Stimulated activated CD4-positive, alpha-beta T cell treated with anti-CD3 and anti-CD28 coated beads, TNF-alpha, amount 100 ng/mL, for 4 hours (primary cell): ENCODE data around the gene INO80E.

ENCODE experiments used
- DNase-seq, 3 experiments: peaks; one replicate each; pipeline ENCODE4 v3.0.0-alpha.2; 2020; ENCODE audit warnings: low read depth in 3 of 3

INO80E gene

GRCh38 chr16:29975811-29976511 lies 20.1 kb upstream of the INO80E start:
- DNase-seq = no peak

- no peak for DNase-seq
These were observed 18.8 kb upstream of the INO80E start for GRCh38 chr16:29977063-29977825.

DNA sequence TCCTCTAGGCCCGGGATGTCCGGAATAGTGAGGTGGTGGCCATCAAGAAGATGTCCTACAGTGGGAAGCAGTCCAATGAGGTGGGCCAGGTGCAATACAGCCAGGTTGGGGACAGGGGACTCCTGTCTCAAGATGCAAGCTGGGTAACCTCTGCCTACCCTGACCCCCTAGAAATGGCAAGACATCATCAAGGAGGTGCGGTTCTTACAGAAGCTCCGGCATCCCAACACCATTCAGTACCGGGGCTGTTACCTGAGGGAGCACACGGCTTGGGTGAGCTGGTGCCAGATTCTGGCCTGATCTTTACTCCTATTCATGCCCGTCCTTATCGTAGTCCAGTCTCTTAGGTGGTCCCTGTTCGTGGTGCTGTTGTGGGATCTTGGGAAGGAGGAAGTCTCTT lies 18.0 kb upstream of the INO80E start:
- DNase-seq = no peak

DNA sequence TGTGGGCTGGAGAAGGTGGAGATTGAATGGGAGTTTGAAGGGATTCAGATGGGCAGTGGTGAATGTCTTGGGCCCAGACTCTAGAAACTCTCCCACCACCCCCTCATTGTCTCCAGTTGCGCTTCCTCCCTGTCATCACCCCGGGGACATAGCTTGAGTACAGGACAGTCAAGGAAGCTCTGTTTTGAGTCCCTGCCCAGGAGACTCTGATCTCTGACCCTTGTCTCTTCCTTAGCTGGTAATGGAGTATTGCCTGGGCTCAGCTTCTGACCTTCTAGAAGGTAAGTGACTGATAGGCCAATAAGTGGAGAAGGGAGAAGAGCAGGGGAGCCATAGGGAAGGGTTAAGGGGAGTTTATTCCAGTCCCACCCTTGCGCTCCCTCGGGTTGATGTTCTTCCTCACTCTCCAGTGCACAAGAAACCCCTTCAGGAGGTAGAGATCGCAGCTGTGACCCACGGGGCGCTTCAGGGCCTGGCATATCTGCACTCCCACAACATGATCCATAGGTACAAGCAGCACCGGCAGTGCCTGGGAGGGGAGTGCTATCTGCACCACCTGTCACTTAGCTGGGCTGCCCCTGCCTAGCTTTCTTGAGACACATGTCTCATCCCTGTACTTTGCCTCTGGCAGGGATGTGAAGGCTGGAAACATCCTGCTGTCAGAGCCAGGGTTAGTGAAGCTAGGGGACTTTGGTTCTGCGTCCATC lies 17.3 kb upstream of the INO80E start:
- DNase-seq = no peak

- no peak for DNase-seq
These were observed 13.3 kb upstream of the INO80E start for GRCh38 chr16:29982560-29983419.

DNA sequence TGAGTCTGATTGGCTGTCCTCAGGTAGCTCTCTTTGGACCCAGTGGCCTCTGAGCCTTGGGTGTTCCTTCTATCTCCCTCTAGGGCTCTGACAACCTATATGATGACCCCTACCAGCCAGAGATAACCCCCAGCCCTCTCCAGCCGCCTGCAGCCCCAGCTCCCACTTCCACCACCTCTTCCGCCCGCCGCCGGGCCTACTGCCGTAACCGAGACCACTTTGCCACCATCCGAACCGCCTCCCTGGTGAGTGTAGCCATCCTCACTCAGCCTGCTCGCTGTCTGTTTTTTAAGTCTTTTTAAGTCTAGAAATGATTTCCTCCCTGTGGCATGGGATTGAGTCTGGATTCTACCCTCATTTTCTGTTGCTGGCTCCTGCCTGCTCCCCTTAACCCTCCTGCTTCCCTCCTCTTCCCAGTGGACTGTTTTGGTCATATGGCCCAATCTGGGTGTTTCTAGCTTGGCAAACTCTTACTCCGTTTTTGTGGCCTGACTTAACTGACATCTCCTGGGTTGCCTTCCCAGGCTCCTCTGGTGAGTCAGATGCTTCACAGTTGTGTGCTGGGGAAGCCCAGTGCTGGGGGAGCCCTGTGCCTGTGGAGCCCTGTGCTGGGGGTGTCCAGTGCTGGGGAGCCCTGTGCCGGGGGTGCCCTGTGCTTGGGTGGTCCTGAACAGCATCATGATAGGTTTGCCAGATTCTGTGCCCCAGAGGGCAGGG lies 12.5 kb upstream of the INO80E start:
- no peak for DNase-seq

DNA sequence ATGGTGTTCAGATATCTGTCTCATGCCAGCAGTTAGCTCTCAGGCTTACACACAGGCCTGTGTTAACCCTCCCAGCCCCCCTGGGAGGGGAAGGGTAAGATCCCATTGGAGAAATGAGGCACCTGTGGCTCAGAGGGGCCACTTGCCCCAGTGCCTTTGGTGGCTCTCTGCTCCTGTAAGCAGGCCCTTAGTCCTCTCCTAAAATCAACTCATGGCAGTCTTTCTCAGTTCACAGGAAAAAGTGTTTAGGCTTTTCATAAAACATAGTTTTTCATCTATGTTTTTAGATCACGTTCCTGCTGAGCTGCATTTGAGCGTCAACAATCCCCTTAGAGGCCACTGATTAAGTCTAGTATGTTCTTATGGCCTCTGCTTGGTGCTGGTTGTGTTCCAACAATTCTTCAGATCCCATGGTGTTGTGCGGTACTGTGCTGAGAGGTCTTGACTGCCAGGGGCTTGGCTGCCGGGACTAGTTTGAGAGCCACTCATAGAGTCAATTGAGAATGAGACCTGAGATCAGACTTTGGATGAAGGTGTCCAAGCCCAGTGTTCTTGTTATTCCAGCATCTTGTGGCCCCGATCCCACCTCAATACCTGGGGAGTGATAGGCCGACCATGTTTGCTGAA lies 11.8 kb upstream of the INO80E start:
- DNase-seq = no peak

GRCh38 chr16:29984764-29985147 lies 11.3 kb upstream of the INO80E start:
- DNase-seq = no peak

GRCh38 chr16:29985271-29985811 lies 10.7 kb upstream of the INO80E start:
- no peak for DNase-seq

DNA sequence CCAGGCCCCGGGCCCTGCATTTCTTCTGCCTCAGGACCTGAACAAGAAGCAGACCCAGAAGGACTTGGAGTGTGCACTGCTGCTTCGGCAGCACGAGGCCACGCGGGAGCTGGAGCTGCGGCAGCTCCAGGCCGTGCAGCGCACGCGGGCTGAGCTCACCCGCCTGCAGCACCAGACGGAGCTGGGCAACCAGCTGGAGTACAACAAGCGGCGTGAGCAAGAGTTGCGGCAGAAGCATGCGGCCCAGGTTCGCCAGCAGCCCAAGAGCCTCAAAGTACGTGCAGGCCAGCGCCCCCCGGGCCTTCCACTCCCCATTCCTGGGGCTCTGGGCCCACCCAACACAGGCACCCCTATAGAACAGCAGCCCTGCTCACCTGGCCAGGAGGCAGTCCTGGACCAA lies 9.8 kb upstream of the INO80E start:
- DNase-seq = no peak

DNA sequence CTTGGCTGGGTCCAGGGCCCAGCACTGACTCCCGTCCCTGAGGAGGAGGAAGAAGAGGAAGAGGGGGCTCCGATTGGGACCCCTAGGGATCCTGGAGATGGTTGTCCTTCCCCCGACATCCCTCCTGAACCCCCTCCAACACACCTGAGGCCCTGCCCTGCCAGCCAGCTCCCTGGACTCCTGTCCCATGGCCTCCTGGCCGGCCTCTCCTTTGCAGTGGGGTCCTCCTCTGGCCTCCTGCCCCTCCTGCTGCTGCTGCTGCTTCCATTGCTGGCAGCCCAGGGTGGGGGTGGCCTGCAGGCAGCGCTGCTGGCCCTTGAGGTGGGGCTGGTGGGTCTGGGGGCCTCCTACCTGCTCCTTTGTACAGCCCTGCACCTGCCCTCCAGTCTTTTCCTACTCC lies 9.1 kb upstream of the INO80E start:
- no peak for DNase-seq

- DNase-seq = no peak
These were observed 8.5 kb upstream of the INO80E start for GRCh38 chr16:29987371-29988085.

DNA sequence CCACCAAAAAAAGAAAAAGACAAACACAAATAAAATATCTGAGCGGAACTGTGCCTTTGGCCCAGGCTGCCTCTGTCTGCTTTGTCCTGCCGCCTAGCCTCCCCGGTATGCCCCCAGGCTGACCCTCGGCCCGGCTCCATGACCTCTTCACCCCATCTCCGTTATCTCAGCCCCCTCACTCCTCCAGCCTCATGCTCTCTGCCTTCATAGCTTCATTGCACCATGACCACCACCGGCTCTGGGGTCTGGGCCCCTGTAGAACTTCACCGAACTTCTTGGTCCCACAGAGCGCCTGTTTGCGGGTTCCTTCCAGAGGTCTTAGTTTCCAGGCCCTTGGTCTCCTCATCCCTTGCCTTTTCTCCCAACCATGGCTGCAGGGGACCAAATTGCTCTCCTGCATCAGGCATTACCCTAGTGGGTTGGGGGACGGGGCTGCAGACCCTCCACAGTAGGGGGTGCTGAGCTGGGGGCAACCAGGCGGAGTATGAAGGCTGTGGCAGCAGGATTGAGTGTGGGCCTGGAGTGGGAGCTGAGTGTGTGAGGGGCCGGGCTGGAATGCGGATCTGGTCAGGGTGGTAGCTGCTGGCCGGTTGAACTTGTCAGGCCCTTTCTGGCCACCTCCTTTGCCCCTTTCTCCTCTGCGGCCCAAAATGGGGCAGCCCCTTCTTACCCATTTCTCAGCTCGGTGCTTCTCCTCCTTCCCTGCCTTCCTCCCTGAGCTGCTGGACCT lies 7.5 kb upstream of the INO80E start:
- DNase-seq = no peak

- no peak for DNase-seq
These were observed 6.8 kb upstream of the INO80E start for GRCh38 chr16:29989111-29989858.

DNA sequence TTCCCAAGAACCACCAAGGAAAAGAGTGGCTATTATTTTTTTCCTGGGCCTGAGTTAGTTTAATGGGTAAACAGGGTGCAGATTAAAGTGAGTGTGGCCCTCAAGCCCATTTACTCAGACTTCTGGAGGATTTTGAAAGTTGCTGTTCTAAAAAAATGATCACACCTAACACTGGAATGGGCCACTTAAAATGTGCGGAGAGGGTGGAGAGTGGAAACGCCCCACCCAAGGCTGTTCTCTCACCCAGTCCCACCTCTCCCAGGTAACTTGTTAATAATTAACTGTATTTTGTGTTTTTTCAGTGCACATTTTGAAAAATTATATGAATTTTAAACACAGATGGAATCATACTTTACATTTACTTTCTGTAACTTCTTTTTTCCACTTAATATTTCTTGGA lies 6.0 kb upstream of the INO80E start:
- no peak for DNase-seq

DNA sequence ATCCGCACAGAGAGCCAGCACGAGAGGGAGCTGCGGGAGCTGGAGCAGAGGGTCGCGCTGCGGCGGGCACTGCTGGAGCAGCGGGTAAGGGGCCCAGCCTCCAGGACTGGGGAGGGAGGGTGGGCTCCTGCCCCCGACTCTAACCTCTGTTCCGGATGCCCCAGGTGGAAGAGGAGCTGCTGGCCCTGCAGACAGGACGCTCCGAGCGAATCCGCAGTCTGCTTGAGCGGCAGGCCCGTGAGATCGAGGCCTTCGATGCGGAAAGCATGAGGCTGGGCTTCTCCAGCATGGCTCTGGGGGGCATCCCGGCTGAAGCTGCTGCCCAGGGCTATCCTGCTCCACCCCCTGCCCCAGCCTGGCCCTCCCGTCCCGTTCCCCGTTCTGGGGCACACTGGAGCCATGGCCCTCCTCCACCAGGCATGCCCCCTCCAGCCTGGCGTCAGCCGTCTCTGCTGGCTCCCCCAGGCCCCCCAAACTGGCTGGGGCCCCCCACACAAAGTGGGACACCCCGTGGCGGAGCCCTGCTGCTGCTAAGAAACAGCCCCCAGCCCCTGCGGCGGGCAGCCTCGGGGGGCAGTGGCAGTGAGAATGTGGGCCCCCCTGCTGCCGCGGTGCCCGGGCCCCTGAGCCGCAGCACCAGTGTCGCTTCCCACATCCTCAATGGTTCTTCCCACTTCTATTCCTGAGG lies 5.0 kb upstream of the INO80E start:
- no peak for DNase-seq

DNA sequence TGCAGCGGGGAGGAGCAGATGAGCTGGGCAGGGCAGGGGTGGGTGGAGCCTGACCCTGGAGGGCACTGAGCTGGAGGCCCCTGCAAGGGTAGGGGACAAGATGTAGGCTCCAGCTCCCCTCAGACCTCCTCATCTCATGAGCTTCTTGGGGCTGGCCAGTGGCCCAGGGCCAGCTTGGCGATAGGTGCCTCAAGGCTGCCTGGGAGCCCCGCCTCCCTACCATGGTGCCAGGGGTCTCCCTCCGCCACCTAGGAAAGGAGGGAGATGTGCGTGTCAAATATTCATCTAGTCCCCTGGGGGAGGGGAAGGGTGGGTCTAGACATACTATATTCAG lies 4.5 kb upstream of the INO80E start:
- DNase-seq = no peak
